CD4-positive, alpha-beta T cell treated with Interleukin-15 for 4 hours (primary cell): ENCODE data around the gene RNF43.
"Not testable (repeated sequence)": the region's sequence is repeated elsewhere in the genome, so short reads cannot be mapped to it uniquely, and the experiment has no call there.

Experiments used
- DNase-seq: peaks from one replicate; pipeline ENCODE4 v3.0.0-alpha.2; 2020; ENCODE audit warnings: low spot score

Gene RNF43

DNA sequence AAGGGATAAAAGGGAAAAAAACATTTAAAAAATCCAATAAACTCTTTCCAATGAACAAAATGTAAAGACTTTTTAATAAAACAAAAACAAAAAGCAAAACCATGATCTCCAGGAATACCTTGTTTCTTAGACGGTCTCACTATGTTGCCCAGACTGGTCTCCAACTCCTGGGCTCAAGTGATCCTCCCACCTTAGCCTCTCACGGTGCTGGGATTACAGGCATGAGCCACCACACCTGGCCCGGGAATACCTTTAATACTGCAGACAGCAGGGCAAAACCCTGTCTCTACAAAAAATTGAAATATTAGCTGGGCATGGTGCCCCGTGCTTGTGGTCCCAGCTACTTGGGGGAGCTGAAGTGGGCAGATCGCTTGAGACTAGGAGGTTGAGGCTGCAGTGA is 7.9 kb downstream of the RNF43 start:
- DNase-seq: no peak

DNA sequence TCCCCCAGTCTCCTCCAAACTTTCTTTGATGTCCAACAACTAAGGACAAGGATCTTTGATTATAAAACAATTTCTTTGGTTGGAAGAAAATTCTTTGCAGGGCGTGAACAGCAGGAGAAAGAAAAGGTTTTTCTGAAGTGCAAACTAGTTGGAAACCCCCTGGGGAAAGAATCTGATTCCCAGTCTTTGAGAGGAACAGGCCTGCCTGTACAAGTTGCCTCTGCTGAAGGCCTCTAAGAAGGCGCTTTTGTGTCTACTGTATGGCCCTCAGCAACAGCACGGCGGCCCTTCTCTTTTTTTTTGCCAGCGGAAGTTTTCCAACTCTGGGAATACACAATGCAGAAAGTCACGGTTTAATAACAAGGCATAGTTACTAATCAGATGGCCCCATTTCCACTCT is 14.0 kb downstream of the RNF43 start:
- DNase-seq: no peak

DNA sequence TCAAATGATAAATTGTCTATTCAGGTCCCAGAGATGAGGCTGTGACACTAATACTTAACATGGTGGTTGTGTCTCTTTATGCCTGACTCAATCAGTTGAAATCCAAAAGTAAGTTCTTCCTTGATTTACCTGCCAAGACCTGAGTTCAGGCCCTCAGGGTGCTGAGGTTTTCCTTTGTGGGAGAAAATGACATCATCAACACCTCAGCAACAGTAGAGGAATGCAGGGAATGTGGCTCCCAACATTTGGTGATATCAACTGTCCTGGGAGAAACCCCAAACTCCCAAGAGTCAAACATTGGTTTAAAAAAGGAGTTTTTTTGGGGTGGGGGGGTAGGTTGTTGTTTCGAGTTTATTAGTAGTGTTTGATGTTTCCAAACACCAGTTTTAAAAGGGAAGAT is 14.7 kb downstream of the RNF43 start:
- no peak for DNase-seq

DNA sequence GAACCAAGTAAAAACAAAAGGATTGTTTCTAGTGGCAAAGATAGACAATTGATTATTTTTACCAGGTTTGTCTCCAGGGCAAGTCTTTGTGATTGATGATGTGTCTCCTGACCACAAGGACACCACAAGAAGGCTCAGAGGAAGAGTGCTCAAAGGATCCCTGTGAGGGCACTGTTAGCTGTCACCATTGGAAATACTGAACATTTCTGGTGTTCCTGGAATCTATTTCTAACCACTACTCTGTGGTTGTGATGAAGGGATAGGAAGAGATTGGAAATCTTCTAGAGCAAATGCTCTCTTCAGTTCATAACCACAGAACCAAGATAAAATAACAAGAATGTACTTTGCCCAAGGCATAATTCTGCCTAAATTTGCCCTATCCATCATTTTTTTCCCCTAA is 15.3 kb downstream of the RNF43 start:
- no peak for DNase-seq

DNA sequence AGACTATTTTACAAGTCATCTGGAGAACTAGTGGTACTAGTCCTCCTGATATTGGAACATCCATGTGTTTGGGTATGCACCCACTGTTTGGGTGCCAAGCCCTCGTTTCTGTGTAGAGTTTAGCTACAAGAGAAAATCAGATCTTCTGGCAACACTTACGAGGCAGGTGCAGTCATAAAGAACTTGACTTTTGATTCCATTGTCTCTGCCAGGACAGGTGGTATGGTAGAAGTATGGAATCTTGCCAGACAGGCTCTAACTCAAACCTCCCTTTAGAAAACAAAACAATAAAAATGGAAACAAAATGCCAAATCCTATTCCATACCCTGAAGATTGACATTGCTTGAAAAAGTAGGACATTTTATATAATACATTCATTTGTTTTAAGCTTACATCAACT is 16.0 kb downstream of the RNF43 start:
- DNase-seq: no peak

DNA sequence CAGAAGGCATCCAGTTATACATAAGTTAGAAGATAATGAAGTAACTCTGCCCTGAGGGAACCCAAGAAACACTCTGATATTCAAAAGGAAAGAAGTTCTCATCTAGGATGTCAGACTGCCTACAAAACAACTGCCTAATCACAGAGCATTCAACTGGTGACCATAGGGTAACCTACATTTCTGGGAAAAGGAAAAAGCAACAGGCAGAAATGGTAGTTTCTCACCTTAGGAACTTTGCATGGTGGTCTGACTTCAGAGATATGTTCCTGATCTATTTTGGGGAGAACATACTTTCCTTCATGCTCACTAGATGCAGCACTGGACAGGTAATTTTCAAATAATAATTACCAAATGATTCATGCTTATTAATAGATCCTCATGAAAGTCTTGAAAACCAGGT is 16.5 kb downstream of the RNF43 start:
- no peak for DNase-seq

DNA sequence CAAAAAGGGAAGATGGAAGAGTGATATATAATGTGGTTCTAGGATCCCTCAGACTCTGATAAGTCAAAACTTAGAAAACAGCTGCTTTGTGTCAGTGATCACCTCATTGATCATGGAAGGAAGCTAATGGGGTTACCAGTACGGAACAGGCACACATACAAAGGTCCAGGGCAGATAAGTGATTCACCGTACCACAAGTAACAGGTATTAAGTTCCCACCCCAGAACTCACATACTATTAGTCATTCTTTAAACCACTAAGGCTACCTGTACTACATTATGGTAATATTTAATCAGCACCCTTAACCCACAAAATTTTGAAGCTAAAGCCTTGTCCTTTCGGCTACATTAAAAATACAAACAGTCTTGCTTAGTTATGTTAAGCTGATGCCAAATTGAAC is 17.4 kb downstream of the RNF43 start:
- no peak for DNase-seq

DNA sequence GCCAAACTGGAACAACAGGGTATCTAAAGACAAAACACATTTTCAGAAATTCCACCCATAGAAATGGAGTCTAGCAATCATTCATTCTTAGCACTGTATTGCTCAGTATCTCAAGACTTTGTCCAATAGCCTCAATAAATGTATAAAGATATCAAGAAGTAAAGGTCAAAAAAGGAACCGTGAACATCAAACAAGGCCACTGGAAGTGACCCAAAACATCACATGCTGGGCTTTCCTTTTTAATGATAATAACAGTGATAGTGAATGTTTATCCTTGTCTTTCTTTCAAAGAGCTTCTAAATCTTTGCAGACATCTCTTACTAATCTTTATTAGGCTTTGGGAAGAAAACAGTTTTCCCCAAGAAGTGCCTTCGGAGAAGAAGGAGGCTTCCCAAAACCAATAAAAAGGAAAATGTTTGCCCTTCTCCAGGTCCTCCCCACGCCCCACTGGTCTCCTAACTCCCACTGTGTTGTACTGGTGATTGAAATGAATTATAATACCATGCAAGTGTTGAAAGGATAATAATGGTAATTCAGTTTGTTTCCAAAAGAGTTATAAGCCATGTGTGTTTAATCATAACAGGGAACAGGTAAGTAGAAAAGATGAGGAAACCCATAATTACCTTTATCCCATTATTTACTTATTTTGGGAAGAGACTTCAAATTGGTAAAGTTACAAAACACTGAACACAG is 18.6 kb downstream of the RNF43 start:
- DNase-seq: no peak

DNA sequence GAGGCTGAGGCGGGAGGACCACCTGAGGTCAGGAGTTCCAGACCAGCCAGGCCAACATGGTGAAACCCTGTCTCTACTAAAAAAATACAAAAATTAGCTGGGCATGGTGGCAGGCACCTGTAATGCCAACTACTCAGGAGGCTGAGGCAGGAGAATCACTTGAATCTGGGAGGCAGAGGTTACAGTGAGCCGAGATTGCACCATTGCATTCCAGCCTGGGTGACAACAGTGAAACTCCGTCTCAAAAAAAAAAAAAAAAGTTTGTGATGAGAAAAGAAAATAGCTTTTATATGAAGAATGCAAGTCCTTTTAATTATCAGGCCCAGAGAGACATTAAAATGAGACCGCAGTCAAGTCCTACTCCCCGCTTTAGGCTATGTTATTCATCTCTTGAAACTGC is 19.9 kb downstream of the RNF43 start:
- not testable (repeated sequence) for DNase-seq

DNA sequence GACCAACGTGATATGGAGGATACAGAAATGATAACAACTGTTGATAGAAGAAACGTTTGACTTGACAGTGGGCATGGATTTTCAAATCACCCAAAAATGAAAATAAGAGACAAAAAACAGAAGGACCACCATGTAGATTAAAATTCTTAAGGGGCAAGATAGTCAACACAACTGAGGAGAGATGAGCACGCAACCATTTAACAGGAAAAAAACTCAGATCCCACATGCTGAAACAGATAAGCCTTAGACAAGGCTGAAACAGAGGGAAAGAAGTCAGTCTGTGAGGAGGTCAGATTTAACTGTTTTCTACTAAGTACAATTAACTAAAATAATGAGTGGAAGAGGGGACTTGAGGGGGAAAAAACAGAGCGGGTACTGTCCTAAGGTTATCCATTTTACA is 21.2 kb downstream of the RNF43 start:
- no peak for DNase-seq

DNA sequence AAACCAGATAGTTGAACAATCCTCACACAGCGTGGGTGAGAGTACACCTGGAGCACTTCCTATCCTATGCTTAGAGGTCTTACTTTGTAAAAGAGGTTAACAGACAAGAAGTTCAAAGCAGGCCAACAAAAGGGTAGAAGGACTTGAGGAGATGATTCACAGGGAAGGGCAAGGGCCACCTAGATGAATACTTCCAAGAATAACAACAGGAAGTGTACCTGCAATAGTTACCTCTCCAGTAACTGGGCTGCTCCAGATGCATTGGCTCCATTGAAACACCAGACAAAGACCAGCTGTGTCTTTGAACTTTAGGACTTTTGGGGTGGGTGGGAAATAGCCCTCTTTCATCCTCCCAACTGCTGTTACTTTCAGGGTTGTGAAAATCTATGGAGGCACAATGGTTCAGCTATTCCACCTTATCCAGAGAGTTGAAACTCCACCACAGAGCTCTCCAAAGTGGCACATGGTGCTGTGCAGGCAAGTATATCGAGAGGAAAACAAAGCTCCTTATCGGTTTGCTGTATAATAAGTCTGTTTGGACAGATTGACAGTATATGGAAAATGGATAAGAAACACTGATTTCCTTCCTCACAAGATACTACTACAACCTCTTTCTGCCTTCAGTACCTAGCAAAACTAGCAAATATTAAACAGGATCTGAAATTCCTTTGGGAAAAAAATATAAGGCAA is 22.7 kb downstream of the RNF43 start:
- DNase-seq: no peak

DNA sequence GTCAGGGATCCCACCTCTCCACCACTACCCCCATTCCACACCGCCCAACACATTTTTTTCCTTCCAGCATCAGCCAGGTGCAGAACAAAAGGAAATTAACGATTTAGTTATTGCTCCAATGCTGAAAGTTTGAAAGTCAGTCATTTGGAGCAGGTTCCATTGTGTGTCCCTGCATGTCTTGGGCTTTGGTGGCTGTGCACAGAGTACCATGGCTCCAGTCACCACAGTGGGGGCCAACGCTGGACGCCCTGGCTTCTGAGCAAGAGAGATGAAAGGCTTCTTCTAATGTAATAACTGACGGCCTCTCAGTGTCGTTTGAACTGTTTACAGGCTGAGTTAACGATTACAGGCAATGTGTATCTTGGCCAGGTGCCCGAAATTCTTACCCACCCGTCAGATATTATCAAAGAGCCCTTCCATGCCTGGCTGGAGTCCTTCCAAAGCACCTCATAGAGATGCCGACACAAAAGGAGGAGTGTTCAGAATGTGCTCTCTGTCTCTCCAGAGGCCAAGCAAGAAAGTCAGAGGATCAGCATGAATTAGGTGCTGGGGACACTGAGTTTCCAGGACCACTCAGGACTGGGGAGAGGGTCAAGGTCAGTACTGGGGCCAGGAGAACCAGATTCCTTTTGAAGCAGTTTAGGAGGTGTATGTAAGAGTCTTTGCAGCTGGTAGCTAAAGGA is 25.9 kb downstream of the RNF43 start:
- no peak for DNase-seq

DNA sequence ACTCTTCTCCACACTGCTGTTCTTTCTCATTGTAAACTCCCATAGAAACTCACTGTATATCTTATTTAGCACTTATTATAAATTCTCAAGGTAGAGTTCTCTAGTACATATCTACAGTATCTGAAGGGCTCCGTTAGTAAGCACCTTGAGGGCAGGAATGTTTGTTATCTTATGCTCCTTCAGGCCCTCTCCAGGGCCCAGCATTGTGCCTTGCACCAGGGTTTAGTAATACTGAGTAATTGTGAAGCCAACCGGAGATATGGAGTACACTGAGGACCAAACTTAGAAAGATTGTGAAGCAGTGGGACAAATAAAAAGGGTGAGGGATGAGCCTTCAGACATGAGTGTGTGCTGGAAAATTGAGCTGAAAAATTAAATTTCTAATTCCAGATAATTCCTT is 26.4 kb downstream of the RNF43 start:
- DNase-seq: no peak

DNA sequence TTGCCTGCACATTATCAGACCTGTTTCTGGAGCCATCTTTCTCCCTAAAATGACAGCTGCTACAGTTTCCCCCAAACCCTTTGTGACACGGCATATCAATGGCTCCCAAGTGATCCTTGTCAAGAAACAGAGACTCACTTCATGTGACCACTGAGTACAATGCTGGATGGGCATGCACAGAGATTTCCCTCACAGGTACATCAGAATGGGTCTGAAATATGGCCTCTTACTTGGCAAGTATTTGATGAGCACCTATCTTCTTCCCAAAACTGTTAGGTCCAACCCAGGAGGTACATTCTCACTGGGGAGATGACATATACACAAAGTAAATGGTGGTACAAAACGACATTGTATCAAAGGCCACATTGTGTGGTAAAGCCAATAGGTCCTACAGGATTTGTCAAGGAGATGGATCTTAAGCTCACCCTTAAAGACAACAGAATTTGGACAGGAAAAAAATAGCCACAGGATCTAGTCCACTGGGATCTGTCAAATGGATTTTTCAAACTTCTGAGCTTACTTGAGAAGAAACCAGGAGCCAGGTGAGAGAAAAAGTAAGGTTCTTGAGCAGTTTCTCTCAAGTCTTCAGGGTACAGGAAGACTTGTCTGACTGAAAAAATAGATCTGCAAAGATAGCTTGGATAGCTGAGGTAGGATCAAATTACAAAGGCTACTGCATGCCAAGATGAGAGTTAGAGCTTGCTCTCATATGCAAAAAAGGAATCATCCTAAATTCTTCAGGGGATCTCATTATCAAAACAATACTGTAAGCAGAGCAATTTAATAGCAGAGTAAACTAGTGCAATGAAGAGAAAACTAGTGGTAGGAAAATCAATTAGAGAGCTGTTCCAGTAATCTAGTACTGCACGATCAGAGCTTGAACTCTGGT is 28.8 kb downstream of the RNF43 start:
- DNase-seq: no peak

DNA sequence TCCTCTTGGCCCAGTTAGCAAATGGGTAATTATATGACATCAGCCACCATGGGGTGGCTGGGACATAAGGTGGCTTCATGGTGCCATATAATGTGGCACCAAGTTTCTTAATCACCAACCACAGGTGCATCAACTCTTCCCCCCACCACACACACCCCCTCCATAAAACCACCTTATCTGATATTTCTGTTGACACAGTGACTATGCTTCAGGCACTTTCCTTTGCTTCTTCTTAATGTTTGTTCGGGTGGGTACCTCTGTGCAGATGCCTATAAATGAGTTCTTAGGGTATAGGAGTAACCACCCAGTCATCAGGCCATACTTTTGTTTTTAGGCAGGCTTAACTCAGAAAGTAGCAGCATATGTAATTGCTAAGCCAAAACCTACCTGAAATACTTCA is 29.5 kb downstream of the RNF43 start:
- no peak for DNase-seq

DNA sequence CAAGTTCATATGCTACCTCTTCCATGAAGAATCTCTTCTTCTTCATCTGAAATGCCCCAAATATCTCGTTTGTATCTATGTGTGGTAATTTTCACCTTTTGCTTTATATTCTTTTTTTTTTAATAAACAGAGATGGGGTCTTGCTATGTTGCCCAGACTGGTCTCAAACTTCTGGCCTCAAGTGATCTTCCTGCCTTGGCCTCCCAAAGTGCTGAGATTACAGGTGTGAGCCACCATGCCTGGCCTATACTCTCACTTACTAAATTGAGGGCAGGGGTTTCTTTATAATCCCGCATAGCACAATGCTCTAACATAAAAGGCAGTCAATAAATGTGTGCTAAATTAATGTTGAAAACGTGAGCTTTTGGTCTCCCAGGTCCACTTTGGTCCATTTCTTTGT is 30.6 kb downstream of the RNF43 start:
- DNase-seq: no peak

DNA sequence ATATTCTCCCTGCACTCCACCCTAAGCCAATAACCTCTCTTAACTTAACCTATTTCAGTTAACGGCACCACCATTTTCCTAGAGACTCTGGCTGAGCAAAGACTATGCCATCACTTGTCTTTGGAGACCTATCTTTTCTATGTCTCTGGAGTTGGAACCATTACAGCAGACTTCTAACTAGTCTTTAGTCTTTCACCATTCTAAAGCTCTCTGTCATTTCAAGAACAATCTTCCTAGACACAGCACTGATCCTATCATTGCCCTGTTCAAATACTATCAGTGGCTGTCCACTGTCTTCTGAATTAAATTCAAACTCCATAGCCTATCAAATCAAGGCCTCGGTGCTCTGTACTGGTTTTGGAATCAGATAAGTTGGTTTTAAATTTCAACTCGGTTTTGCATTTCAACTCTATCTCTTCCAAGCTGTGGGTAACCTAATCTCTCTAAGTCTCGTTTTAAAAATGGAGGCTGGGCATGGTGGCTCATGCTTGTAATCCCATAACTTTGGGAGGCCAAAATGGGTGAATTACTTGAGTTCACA is 31.9 kb downstream of the RNF43 start:
- DNase-seq: no peak

DNA sequence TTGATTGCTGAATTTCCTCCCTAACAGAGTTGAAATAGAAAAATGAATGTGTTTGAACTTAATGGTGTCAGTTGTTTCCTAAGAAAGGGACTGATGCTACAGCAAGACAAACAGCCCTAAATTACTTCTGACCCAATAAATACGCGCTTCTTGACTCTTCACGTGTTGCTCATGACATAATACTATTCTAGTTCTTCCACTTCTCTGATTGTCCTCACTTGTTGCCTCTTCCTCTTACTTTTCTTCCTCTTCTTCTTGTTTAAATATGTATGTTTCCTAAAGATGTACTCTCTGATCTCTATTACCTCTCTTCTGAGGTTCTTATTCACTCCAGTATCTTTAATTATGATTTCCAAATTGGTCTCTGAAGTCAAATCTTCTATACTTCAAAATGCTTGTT is 32.4 kb downstream of the RNF43 start:
- no peak for DNase-seq

DNA sequence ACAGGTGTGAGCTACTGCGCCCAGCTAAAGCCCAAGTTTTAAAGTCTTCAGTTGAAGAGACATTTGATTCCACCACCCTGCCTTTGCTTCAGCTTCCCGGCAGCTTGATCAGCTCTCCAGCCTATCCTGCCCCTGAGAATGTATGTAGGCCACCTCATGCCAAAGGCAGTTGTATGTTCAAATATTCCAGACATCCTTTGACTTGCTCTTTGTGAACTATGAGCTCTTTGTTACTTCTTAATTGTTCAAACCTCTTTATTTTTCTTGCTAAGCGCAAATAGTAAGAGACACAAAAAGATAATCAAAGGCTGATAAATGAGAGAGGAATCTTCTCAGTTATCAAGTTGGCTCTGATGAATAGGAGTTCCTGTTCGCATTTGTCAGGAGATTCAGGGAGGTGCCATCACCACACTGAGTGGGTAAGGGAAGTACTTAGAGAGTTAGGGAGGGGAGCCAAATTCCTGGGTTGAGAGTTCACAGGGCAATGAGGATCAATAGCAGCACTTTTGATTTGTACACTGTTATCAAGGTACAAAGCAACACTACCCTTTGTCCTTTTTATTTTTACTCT is 33.4 kb downstream of the RNF43 start:
- no peak for DNase-seq

DNA sequence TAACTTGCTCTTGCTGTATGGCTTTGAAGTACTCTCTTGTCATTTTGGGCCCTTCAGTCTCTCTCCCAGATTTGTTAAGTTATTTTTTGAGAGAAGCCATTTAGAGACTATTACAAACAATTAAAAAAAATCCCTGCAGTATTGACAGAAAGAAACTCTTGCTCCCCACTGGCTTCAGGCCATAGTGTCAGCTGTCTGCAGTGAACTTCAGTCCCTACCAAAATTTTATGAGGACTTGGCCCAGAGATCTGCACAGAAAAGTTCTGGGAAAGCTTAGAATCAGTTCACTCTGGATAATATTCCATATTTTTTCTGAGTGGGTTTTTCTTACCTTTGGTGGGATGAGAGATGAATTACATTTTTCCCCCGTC is 34.5 kb downstream of the RNF43 start:
- DNase-seq: no peak

DNA sequence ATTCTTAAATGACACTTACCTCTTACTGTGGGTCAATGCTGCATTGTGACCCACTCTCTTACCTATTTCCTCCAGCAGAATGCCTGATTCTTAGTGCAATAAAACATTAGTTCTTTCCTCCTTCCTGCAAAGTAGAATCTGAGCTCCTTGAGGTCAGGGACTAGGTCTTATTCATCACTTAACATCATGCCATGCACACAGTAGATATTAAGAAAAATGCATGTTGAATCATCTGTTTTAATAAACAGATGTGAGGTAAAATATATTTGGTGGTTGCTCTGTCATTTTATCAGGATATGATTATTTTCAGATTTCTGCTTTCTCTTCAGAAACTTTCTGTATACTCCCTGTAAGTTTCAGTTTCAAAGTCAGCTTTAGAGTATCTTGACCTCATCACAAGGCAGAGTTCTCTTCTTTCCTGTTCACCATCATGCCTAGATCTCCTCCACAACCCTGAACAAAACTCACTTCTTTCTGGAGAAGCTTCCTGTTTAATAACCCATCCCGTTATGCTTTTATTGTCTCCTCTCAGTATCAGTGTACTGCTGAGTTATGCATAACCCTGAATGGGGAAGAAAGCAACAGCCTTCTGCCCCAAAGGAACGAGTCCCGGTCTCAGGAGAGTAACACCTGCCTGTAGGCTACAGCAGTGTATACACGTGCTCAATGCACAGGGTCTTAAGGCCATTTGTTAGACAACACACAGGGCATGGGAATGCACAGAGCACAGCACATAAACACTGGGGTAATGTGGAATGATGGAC is 35.0 kb downstream of the RNF43 start:
- no peak for DNase-seq
